Measurements from ENCODE around the gene KCNQ1. TPM values are rescaled to one million over a fixed set of nuclear protein-coding genes. Genes with fewer than 3 reads are reported as not detected.
A peak's percentile ranks its signal among the peaks of the same experiment; 100 is the strongest.

The KCNQ1 gene
- total RNA-seq, 3 donors from 2014 or later (not counting 1 experiment from before 2014, with no cell fraction given): 1.9 to 7.8 (median 3.3) TPM

GRCh38 chr11:2774173-2775082, 329.6 kb downstream of the KCNQ1 start:
- H3K27me3 ChIP-seq (ENCODE audit: control insufficient read depth, insufficient read depth, low read length): peaks cover 2% of the 10 kb centered on the region
- H3K4me1 ChIP-seq (ENCODE audit: control insufficient read depth, insufficient read depth, low read length): peaks cover 10% of the 10 kb centered on the region
- Mint-ChIP-seq H3K27ac (no peak overlapping the region), H3K27me3 (ENCODE audit: low read depth in 2 of 2) (peaks cover 7 to 20% of the 10 kb centered on the region in 2 donors), H3K9me3 (no peaks in the 10 kb centered on the region), H3K36me3 (no peaks in the 10 kb centered on the region), H3K4me1 (peaks cover 0 to 6% of the 10 kb centered on the region in 2 donors), H3K4me3 (no peak overlapping the region)
- H3K4me3 ChIP-seq (ENCODE audit: low read length): no peak overlapping the region
- intact Hi-C loops (cut with micrococcal nuclease): no loop called here
- no peak for TF ChIP-seq CTCF (IDR thresholded peaks at IDR 0.05)
- 87% methylated on average over 13 of the region's 13 CpGs for WGBS (ENCODE audit: insufficient coverage)
- ATAC-seq: no peak
- H3K27ac ChIP-seq (ENCODE audit: low read length): no peak overlapping the region
- H3K36me3 ChIP-seq (ENCODE audit: control insufficient read depth, insufficient read depth, low read length): no peaks in the 10 kb centered on the region
- H3K9me3 ChIP-seq (ENCODE audit: control insufficient read depth, insufficient read depth, low read length): no peaks in the 10 kb centered on the region
- DNase-seq: peak in 1 of 2 donors; percentile 10

- no peaks in the 10 kb centered on the region for H3K36me3 ChIP-seq (ENCODE audit: control insufficient read depth, insufficient read depth, low read length)
- DNase-seq (peak in 1 of 2 donors; percentile 26), ATAC-seq (no peak)
- peaks cover 7 to 20% of the 10 kb centered on the region in 2 donors for H3K27me3 Mint-ChIP-seq (ENCODE audit: low read depth in 2 of 2)
- 59% methylated on average over 5 of the region's 5 CpGs for WGBS (ENCODE audit: insufficient coverage)
- H3K4me3 Mint-ChIP-seq: no peak overlapping the region
- peaks cover 2% of the 10 kb centered on the region for H3K27me3 ChIP-seq (ENCODE audit: control insufficient read depth, insufficient read depth, low read length)
- no peaks in the 10 kb centered on the region for H3K36me3 Mint-ChIP-seq
- peaks cover 10% of the 10 kb centered on the region for H3K4me1 ChIP-seq (ENCODE audit: control insufficient read depth, insufficient read depth, low read length)
- H3K27ac Mint-ChIP-seq: no peak overlapping the region
- no peaks in the 10 kb centered on the region for H3K9me3 Mint-ChIP-seq
- H3K27ac ChIP-seq (ENCODE audit: low read length): no peak overlapping the region
- no peak overlapping the region for H3K4me3 ChIP-seq (ENCODE audit: low read length)
- H3K4me1 Mint-ChIP-seq: peaks cover 0 to 6% of the 10 kb centered on the region in 2 donors
- H3K9me3 ChIP-seq (ENCODE audit: control insufficient read depth, insufficient read depth, low read length): no peaks in the 10 kb centered on the region
- no peak for TF ChIP-seq CTCF (IDR thresholded peaks at IDR 0.05)
- intact Hi-C loops (cut with micrococcal nuclease): no loop called here
These were observed 330.3 kb downstream of the KCNQ1 start for GRCh38 chr11:2775083-2775625.

- no peak overlapping the region for H3K27ac ChIP-seq (ENCODE audit: low read length)
- ATAC-seq (no peak), DNase-seq (peak in 1 of 2 donors; percentile 7)
- H3K9me3 ChIP-seq (ENCODE audit: control insufficient read depth, insufficient read depth, low read length): no peaks in the 10 kb centered on the region
- H3K4me3 Mint-ChIP-seq: no peak overlapping the region
- H3K27me3 ChIP-seq (ENCODE audit: control insufficient read depth, insufficient read depth, low read length): peaks cover 2% of the 10 kb centered on the region
- H3K4me1 Mint-ChIP-seq: peaks cover 0 to 6% of the 10 kb centered on the region in 2 donors
- peaks cover 9 to 24% of the 10 kb centered on the region in 2 donors for H3K27me3 Mint-ChIP-seq (ENCODE audit: low read depth in 2 of 2)
- peaks cover 10% of the 10 kb centered on the region for H3K4me1 ChIP-seq (ENCODE audit: control insufficient read depth, insufficient read depth, low read length)
- H3K4me3 ChIP-seq (ENCODE audit: low read length): no peak overlapping the region
- no peaks in the 10 kb centered on the region for H3K36me3 ChIP-seq (ENCODE audit: control insufficient read depth, insufficient read depth, low read length)
- no peaks in the 10 kb centered on the region for H3K9me3 Mint-ChIP-seq
- 79% methylated on average over 23 of the region's 29 CpGs for WGBS (ENCODE audit: insufficient coverage)
- TF ChIP-seq CTCF (IDR thresholded peaks at IDR 0.05): no peak
- intact Hi-C loops (cut with micrococcal nuclease): no loop called here
- H3K27ac Mint-ChIP-seq: no peak overlapping the region
- no peaks in the 10 kb centered on the region for H3K36me3 Mint-ChIP-seq
These were observed 331.0 kb downstream of the KCNQ1 start for GRCh38 chr11:2775626-2776350.
